HT1080 (cell line): ENCODE results near the gene ATP6V1B1. TPM values are rescaled to one million over a fixed set of nuclear protein-coding genes. Genes with fewer than 3 reads are reported as not detected.

Experiments used
- DNase-seq: peaks from one replicate; pipeline ENCODE4 v3.0.0-alpha.2; 2015; ENCODE audit warnings: low read depth
- total RNA-seq: library from RNA; depleted of rRNA; stranded (reverse); fragments of >200 nt; shearing (Covaris generic); gene quantifications from 2 replicates; pipeline ENCODE4 v1.2.3, GENCODE V29; 2014

ATP6V1B1 gene
- total RNA-seq, 1 experiment from 2014 or later: not detected

DNA sequence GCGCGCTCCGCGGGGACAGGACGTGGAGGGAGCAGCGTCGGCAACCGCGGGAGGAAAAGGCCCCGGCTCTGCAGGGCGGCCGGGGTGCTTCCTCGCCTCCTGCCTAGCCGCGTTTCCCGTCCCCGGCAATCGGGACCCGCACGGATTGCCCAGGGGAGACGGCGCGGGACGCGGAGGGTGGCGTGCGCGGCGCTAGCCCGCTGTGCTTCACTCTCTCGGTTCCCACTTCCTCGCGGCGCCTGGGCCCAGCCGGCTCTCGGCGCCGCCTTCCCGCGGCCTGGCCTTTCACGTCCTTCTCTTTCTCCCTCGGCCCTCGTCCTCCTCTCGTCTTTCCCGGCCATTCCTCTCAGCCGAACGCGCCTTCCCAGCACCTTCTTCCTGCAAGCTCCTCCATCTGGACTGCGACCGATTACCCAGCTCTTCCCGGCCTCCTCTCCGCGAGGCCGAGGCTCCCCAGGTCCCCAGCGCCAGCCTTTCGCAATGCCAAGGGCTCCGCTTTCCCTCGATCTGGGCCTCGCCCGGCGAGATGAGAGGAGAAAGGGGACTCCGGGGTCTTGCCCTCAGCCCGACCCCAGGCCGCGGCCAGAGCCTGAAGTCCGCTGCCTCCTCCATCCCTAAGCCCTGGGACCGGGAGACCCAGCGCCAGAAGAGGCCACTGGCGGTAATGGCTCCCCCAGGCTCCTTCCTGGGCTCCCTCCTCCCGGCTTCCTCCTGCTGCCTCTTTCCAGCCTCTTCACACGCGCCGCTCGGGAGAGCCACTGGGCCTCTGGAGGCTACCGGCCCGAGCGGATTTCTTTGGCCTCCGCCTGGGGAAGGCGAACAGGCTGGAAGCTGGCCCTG is 34.3 kb upstream of the ATP6V1B1 start:
- DNase-seq: no peak

DNA sequence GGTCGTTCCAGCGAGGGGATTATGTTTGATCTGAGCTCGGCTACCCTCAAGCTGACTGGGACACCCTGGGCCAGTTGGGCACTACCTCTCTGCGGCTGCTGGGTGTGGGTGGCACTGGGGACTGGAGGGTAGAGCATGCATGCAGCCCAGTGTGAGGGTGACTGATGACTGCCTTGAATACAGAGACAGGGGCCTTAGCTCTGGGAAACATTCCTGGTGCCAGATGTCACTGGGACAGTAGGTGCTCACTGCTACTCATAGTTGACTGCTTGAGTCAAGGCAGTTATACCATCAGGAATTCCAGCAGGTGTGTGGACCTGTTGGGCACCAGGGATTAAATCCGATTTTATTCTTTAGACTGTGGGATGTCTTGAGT is 33.6 kb upstream of the ATP6V1B1 start:
- no peak for DNase-seq

DNA sequence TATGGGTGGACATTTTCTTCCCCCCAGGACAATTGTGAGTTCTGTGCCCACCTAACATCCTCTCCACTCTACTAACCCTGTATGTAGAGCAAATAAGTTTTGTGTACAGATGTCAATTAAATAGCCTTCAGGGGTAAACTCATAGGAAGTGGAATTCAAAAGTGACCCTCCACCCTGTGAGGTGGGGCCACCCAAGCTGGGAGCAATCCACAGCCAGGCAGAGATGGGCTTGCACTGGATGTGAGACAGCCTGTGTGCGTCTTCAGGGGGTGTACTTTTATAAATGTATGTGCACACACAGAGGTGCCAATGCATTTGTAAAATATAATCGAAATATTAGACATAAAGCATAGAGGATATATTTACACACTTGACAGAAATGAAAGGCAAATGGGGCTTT is 33.1 kb upstream of the ATP6V1B1 start:
- no peak for DNase-seq

DNA sequence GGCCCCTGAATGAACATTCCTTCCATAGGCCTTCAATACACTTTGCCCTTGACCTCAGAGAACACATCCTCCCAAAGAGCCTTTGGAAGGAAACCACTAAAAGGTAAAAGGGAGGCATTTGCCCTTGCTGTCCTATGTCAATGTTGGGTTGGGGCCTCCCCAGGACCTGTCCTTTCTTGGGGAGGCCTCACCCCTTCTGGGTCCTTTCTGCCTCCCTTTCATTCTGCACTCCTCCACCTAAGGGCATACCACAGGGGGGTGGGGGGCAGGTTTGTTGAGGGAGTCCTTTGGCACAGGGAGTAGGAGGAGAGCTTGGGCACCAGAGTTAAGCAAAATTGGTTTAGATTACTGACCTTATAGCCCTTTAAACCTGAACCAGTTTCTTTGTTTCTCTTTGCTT is 32.5 kb upstream of the ATP6V1B1 start:
- DNase-seq: no peak

DNA sequence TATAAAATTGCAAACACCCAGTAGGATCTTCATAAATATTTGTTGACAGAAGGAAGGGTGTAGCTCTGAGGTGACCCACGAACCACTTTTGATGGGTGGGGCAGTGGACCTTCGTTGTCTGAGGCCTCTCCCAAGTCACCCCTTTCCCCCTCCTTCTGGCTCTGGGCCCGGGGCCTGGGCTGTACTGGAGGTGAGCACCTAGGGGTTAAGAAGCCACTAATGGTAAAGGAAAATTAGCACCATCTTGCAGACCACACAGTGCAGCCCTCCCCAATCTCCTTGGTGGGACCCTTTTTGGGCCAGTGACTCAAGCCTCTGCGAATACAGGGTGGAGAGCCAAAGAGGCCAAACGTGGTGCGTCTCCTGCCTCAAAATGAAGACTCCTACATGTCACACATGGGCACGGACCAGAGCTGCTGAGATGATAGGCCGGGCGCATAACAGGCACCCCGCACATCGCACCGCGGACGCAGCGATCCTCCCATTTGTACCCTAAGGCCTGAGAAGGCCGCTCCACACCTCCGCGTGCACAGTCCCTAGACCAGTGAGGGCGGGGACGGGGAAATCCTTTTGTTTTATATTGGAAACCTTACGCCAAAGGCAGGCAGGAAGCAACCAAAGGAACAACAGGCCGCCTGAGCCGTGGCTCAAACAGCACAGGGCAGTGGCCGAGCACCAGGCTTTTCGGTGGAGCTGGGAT is 31.9 kb upstream of the ATP6V1B1 start:
- DNase-seq: no peak

DNA sequence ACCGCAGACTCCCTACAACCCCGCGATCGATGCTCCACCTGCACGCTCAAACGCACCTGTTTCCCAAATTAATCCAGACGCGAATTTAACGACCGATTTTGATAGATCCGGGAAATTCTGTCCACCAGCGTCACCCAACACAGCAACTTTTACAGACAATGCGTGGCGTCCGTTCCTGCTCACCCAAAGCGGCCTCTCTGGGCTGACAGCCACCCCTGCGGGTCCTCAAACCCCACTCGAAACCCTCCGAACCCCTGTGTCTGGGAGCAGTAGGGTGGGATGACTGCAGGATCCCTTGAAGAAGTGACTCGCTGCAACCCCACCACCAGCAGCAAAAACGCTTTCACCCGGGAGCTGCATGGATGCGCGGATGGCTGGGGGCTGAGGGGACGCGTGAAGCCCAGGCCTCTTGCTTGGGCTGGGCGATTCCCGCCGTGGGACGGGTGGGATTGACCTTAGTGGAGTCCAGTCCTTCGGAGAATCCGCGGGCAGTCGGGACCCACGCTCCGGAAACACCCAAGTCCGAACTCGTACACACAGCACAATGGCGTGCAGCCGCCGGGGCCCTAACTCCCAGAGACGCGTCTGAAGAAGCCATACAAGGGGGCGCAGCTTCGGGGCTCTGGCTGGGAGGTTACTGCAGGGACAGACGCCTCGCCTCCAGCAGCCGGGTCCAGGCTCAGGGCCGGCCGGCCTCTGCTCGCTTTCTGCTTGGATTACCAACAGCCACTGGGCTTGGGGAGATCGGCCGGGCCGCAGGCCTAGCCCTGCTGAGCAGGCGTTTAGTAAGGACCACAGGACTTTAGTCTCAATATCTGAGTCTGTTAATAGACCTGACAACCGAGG is 31.1 kb upstream of the ATP6V1B1 start:
- no peak for DNase-seq

DNA sequence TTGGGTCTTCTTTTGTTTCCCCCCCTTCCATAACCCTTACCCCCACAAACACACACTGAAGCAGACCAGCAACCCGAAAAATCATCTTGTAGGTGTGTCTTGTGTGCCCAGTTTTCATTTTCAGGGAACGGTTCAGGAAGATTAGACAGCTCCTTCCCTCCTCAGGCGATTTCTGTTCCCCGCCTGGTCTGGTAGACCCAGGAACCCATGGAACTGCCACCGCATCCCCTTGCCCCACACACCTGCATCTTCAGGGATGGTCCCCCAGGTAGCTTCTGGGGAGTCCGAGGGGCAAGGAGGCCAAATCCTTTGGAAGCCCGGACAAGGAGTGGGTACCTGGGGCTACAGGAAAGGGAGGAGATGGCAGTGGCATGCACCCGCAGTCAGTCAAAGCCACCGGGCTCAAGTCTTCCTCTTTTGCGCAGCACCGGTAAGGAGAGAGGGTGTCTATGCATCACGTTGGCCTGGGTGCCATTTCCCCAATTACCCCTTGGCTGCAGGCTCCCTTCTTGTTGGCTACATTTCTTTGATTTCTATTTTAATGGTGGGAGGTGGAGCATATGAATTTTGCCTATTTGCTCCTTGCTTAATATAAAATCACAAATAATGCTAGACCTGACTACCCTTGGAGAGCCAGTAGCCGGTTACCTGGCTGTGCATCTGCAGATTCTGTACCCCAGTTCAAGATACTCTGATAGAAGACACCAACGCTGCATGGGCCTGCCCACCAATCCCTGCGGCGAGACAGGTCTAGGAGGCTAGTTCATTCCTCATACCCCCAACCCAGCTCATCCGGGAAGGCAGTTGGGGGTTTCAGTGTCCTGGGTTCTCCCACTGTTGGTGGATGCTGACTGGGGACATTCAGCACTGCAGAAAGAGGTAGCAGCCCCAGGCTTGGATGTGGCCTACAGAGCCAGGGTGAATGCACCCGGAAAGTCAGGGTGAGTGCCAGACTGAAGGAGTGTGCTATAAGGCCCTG is 30.0 kb upstream of the ATP6V1B1 start:
- DNase-seq: no peak

DNA sequence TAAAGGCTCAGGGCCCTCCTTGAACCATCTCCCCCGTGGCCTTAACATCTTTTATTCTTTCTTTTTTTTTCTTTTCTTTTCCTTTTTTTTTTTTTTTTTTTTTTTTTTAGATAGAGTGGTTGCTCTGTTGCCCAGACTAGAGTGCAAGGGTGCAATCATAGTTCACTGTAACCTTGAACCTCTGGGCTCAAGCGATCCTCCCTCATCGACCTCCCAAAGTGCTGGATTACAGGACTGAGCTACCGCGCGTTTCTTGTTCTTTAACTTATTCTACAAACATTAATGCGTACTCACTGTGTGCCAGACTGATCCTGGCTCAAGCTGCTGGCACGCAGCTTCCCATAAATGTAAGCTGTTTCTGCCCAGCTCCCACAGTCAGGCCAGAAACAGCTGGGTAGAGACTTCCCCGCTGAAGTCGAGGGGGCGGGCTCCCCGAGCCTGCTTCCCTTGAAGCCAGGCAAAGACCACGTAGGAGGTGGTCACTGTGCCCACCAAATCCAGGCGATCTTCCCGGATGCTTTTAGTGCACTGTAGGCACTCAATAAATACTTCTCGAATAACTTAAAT is 29.2 kb upstream of the ATP6V1B1 start:
- DNase-seq: no peak

DNA sequence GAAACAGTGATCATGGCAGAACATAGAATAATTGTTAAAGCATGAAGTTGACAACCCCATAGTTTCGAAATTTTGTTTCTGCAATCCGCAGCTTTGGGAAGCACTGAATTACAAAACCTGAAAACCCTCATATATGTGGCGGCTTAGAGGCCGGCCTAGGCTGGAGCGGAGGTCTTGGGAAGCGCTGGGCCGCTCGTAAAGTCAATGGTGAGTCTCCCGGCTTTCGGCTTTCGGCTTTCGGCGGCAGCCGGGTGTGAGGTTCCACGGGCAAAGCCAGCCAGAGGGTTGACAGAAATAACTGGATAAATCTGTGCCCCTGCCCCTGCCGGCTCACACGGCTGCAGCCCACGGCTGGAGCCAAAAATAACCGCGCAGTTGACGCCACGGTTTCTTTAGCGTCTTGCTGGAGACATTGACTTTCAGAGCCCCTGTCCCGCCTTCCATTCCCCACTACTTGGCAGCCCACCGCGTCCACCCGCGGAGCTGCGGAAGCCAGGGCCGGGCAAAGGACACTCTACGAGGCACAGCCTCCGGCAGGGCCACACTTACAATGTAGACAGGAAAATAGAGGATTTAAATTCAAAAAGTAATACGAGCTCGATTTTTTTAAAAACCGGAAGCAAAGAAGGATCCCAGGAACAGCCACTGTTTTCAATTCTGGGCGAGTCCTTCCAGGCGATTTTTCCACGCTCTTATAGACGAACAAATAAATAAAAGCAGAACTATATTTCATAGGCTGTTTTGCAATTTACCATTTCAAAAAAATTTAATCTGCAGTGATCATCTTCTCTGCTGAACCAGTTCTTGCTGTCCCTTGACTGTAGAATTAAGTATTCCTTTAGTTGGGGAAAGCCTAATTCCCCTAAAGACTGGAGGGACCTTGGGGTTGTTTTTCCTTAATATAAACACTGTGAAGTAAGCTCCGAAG is 28.3 kb upstream of the ATP6V1B1 start:
- no peak for DNase-seq

DNA sequence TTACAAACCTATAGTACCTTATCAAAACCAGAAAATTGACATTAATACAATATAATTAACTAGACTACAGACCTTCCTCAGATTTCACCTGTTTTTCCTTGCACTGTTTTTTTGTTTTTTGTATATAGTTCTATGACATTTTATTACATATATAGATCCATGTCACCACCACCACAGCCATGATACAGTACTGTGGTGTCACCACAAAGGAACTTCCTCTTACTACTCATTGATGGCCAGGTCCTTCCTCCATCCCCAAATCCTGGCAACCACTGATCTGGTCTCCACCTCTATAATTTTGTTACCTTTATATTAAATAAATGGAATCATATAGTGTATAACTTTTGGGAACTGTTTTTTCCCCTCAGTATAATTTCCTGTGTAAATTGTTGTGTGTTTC is 19.4 kb upstream of the ATP6V1B1 start:
- DNase-seq: no peak

DNA sequence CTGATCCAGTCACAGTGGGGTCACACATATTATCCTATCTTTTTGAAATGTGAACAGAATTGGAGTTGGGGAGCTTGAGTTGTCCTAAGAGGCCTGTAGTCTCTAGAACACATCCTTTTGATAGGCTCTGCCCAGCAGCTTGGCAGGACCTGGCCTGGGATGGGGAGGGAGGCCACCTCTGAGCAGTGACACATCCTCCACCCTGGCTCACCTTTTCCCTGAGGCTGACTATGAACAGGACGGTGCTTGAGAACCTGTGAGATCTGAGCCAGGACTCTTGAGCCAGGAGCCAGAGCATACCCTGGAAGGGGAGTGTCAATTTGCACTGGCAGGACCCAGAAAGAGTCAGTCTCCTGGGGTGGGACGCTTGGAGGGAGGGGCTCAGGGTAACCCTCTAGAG is 17.7 kb upstream of the ATP6V1B1 start:
- no peak for DNase-seq

DNA sequence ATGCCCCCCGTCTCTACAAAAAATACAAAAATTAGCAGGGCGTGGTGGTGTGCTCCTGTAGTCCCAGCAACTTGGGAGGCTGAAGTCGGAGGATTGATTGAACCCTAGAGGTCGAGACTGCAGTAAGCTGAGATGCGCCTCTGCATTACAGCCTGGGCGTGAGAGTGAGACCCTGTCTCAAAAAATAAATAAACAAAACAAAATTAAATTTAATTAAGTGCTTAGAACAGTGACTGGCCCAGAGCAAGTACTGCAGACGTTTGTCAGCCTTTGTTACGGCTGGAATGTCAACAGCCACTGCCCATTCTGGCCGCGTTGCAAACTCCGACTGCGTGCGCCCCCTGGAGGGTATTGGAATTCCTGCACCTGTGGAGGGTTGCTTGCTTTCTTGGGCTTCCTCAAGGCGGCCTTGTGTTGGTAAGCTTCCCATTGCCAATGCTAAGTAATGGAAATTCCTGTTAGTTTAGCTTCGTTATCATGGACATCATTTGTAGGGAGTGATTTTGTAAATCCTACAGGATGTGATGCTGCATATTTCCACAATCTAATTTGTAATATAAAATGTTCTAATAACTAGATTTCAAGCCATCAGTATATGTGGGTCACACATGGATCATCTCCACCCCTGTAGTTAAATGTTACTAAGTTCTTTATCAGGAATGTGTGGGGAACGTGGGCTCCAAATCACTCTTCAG is 15.9 kb upstream of the ATP6V1B1 start:
- peak; percentile 74 for DNase-seq

DNA sequence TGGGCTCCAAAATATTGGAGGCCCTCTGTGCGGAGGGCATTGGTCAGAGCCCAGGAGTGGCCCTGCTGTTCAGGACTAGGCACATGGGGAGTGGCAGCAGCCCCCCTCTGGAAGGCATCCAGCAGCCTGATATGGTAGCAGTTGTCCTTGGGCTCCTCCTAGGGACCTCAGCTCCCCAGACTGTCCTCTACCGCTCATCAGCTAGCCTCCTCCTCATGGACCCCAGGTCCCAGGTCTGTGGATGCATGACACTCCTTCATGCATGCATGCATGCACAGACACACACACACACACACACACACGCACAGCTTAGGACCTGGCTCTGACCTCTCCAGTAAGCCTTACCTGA is 15.4 kb upstream of the ATP6V1B1 start:
- no peak for DNase-seq

DNA sequence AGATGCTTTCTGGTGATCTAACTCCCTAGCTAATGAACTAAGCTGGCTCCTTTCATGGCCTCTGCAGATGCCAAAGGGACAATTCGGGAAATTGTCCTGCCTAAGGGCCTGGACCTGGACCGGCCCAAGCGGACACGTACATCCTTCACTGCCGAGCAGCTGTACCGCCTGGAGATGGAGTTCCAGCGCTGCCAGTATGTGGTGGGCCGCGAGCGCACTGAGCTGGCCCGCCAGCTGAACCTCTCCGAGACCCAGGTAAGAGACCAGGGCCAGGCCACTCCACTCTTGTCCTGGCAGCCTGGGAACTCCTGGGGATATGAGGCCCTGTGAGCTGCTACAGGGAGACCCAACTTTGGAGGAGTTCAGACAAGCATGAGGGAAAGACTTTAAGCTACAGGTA is 14.7 kb upstream of the ATP6V1B1 start:
- DNase-seq: no peak

DNA sequence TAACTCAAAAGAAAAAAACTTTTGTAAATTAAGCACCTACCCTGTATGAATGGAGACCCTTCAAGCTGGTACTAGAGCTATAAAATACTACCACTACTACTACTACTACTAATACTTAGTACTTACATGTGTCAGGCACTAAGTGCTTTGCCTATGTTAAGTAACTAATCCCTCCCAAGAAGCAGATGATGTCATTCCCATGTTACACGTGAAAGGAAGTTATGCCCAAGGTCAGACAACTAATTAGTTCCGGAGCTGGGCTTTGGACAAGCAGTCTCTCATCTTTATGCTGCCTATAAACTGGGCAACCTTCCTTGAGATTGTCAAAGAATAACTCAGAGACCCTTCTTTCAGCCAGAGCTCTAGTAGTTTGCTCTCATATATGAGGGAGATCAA is 13.9 kb upstream of the ATP6V1B1 start:
- peak; percentile 31 for DNase-seq

DNA sequence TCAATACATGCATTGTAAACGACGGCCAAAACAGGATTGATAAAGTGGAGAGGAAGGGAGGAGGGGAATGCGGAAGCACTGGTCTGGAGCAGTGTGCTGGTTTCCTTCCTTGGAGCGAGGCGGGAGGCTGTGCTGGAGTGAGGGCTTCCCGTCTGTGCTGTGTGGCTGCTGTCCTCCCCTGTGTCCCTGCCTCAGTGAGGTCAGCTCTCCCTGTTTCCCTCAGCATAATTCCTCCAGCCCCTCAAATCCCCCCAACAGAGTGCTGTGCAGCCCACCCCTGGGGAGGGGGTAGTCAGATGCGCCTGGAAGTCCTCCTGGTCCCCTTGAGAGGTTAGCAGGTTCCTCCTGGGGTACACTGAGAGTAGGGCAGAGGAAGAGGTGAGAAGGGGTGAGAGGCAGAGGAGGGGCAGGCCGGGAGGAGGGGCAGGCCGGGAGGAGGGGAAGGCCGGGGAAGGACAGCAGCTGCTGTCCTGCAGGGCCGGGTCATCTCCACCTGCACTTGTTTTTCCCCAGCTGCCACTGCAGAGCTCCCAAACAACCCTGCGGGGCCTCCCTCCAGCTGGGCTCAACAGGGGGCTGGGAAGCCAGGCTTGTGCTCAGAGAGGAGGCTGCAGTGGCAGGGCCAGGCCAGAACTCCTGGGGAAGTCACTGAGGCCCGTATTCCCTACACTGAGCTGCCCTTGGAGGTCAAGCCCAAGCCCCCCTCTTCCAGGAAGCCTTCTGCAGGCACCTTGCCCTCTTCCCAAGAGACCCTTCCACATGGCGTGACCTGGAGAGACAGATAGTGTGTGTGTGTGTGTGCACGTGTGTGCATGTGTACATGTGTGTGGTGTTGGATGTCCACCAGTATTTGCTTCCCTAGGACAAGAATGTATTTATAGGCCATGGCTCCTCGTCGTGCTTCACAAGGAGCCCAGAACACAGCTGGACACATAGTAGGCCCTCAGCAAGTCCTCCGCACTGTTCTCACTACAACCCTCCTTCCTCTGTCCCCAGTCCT is 13.2 kb upstream of the ATP6V1B1 start:
- DNase-seq: no peak

DNA sequence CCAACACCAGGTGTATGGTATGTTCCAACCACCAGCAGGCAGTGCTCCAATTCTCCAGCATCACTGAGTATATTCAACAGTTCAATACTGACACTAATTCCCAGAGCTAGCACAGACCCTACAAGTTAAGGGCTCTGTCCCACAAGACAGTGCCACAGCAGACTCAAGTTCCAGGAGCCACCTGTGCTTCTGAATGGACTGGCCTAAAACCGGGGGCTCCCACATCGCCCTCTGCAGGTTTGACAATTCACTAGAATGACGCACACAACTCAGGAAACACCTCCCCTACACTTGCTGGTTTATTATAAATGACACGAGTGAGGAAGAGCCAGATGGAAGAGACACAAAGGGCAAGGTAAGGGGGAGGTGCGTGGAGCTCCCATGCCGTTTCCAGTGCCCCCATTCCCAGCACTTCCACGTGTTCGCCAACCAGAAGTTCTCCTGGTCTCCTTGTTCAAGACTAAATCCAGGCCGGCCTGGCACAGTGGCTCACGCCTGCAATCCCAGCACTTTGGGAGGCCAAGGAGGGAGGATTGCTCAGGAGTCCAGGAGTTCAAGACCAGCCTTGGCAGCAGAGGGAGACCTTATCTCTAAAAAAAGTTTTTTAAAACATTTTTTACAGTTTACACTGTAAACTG is 12.2 kb upstream of the ATP6V1B1 start:
- DNase-seq: peak; percentile 28
